ENCODE data around the gene RIOK2.

Gene RIOK2

DNA sequence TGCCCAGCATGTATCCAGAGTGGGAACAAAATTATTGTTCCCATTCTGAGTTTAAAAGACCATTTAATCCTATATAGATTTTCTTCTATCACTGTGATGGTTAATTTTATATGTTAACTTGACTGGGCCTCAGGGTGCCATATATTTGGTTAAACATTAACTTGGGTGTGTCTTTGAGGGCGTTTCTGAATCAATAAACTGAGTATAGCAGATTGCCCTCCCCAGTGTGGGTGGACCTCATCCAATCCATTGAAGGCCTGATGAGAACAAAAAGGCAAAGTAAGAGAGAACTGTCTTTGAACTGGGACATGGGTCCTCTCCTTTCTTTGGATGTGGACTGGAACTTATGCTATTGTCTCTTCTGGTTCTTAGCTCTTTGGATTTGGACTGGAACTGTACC is 17.3 kb downstream of the RIOK2 start:
- H3K36me3 ChIP-seq, result peaks cover 26 to 60% (median 36%) of the 10 kb centered on the region in 3 donors
- intact Hi-C loops (cut with DNase I; ENCODE audit: low total_unique reads), result loop anchor here (10.0 kb wide), 1 partner anchor 411 kb away; no protein-coding TSS in a partner anchor

GRCh38 chr5:97164846-97165245 is 18.2 kb downstream of the RIOK2 start:
- H3K4me3 ChIP-seq, result no peak overlapping the region
- H3K27ac ChIP-seq, result no peak overlapping the region
- TF ChIP-seq, protein P1, sequence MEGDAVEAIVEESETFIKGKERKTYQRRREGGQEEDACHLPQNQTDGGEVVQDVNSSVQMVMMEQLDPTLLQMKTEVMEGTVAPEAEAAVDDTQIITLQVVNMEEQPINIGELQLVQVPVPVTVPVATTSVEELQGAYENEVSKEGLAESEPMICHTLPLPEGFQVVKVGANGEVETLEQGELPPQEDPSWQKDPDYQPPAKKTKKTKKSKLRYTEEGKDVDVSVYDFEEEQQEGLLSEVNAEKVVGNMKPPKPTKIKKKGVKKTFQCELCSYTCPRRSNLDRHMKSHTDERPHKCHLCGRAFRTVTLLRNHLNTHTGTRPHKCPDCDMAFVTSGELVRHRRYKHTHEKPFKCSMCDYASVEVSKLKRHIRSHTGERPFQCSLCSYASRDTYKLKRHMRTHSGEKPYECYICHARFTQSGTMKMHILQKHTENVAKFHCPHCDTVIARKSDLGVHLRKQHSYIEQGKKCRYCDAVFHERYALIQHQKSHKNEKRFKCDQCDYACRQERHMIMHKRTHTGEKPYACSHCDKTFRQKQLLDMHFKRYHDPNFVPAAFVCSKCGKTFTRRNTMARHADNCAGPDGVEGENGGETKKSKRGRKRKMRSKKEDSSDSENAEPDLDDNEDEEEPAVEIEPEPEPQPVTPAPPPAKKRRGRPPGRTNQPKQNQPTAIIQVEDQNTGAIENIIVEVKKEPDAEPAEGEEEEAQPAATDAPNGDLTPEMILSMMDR (IDR thresholded peaks at IDR 0.05), result no peak
- H3K4me1 ChIP-seq, result no peaks in the 10 kb centered on the region
- intact Hi-C loops (cut with DNase I; ENCODE audit: low total_unique reads), result loop anchor here (5.0 to 10.0 kb wide), 2 partner anchors 298 to 410 kb away; no protein-coding TSS in a partner anchor
- DNase-seq, result no peak
- H3K9me3 ChIP-seq, result no peaks in the 10 kb centered on the region
- H3K36me3 ChIP-seq, result peaks cover 30 to 67% (median 31%) of the 10 kb centered on the region in 3 donors
- no peaks in the 10 kb centered on the region for H3K27me3 ChIP-seq

More for the DNA sequence above, 17.3 kb downstream of the RIOK2 start:
- H3K27ac ChIP-seq, result no peak overlapping the region
- no peak for DNase-seq
- no peaks in the 10 kb centered on the region for H3K4me1 ChIP-seq
- no peaks in the 10 kb centered on the region for H3K9me3 ChIP-seq
- TF ChIP-seq, protein P1 (IDR thresholded peaks at IDR 0.05), result no peak
- H3K4me3 ChIP-seq, result no peak overlapping the region
- no peaks in the 10 kb centered on the region for H3K27me3 ChIP-seq

DNA sequence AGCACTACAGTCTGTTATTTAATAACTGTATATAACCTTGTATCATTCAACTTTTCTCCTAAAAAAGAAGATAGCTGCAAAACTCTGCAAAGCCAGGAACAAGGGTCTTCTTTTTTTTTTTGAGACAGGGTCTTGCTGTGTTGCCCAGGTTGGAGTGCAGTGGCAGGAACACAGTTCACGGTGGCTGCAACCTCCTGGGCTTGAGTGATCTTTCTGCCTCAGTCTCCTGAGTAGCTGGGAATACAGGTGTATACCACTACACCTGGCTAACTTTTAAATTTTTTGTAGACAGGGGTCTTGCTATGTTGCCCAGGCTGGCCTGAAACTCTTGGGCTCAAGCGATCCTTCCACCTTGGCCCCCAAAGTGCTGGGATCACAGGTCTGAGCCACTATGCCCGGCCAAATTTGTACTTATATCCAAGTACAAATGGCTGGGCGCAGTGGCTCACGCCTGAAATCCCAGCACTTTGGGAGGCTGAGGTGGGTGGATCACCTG is 19.2 kb downstream of the RIOK2 start:
- Histone ChIP-seq H3K4me1 (no peaks in the 10 kb centered on the region), H3K36me3 (peaks cover 30 to 71% (median 31%) of the 10 kb centered on the region in 3 donors), H3K9me3 (no peaks in the 10 kb centered on the region), H3K27ac (no peak overlapping the region), H3K27me3 (no peaks in the 10 kb centered on the region), H3K4me3 (no peak overlapping the region)
- TF ChIP-seq, protein P1 (IDR thresholded peaks at IDR 0.05), result no peak
- intact Hi-C loops (cut with DNase I; ENCODE audit: low total_unique reads), result loop anchor here (5.0 to 10.0 kb wide), 2 partner anchors 297 to 409 kb away; no protein-coding TSS in a partner anchor
- no peak for DNase-seq

DNA sequence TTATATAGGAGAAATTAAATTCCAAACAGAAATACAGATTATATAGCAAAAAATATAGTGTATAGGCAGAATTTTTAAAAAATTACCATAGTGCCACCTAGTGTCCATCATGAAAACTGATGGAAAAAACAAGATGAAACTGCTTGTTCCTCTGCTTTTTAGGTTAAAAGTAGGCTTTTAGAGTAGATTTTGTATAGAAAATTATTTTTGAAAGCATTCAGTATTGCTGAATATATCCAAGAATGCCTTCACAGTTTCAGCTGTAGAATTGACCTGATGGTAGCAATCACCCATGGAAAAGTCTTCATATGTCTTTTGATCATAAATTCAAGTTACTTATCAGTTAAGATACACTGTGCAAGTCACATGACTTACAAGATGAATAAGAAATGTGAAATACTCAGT is 19.7 kb downstream of the RIOK2 start:
- intact Hi-C loops (cut with DNase I; ENCODE audit: low total_unique reads), result loop anchor here (5.0 to 10.0 kb wide), 2 partner anchors 296 to 409 kb away; no protein-coding TSS in a partner anchor
- Histone ChIP-seq H3K36me3 (peaks cover 28 to 71% (median 30%) of the 10 kb centered on the region in 3 donors), H3K4me3 (no peak overlapping the region), H3K27ac (no peak overlapping the region), H3K9me3 (no peaks in the 10 kb centered on the region), H3K27me3 (no peaks in the 10 kb centered on the region), H3K4me1 (no peaks in the 10 kb centered on the region)
- no peak for DNase-seq
- TF ChIP-seq, protein P1 (IDR thresholded peaks at IDR 0.05), result peak; percentile 42 to 52

GRCh38 chr5:97162045-97162444 is 21.0 kb downstream of the RIOK2 start:
- TF ChIP-seq, protein P1 (IDR thresholded peaks at IDR 0.05), result peak; percentile 78 to 88
- Histone ChIP-seq H3K36me3 (peaks cover 16 to 58% (median 25%) of the 10 kb centered on the region in 3 donors), H3K27ac (no peak overlapping the region), H3K4me1 (no peaks in the 10 kb centered on the region), H3K27me3 (no peaks in the 10 kb centered on the region), H3K4me3 (no peak overlapping the region), H3K9me3 (peaks cover 0 to 9% (median 9%) of the 10 kb centered on the region in 3 donors)
- DNase-seq, result peak in 1 of 2 donors; percentile 48
- intact Hi-C loops (cut with DNase I; ENCODE audit: low total_unique reads), result loop anchor here (5.0 to 10.0 kb wide), 2 partner anchors 295 to 407 kb away; no protein-coding TSS in a partner anchor
